Measurements from ENCODE around the gene VEGFA.

- TF ChIP-seq, protein P1, sequence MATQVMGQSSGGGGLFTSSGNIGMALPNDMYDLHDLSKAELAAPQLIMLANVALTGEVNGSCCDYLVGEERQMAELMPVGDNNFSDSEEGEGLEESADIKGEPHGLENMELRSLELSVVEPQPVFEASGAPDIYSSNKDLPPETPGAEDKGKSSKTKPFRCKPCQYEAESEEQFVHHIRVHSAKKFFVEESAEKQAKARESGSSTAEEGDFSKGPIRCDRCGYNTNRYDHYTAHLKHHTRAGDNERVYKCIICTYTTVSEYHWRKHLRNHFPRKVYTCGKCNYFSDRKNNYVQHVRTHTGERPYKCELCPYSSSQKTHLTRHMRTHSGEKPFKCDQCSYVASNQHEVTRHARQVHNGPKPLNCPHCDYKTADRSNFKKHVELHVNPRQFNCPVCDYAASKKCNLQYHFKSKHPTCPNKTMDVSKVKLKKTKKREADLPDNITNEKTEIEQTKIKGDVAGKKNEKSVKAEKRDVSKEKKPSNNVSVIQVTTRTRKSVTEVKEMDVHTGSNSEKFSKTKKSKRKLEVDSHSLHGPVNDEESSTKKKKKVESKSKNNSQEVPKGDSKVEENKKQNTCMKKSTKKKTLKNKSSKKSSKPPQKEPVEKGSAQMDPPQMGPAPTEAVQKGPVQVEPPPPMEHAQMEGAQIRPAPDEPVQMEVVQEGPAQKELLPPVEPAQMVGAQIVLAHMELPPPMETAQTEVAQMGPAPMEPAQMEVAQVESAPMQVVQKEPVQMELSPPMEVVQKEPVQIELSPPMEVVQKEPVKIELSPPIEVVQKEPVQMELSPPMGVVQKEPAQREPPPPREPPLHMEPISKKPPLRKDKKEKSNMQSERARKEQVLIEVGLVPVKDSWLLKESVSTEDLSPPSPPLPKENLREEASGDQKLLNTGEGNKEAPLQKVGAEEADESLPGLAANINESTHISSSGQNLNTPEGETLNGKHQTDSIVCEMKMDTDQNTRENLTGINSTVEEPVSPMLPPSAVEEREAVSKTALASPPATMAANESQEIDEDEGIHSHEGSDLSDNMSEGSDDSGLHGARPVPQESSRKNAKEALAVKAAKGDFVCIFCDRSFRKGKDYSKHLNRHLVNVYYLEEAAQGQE (IDR thresholded peaks at IDR 0.05) = no peak
- TF ChIP-seq SMC3 (IDR thresholded peaks at IDR 0.05) (no peak), HDAC2 (IDR thresholded peaks at IDR 0.05) (no peak), FOSL2 (IDR thresholded peaks at IDR 0.05) (no peak), FOSL2 (CRISPR knock-in tag; IDR thresholded peaks at IDR 0.05) (no peak), MYC (IDR thresholded peaks at IDR 0.05; ENCODE audit: borderline replicate concordance, low read length) (no peak), NFE2L2 (conservative IDR thresholded peaks at IDR 0.05; ENCODE audit: low read length) (no peak), KDM5A (IDR thresholded peaks at IDR 0.05) (no peak), CHD4 (IDR thresholded peaks at IDR 0.05; ENCODE audit: borderline replicate concordance) (no peak), EP300 (IDR thresholded peaks at IDR 0.05) (no peak), NPAS2 (CRISPR knock-in tag; IDR thresholded peaks at IDR 0.05; ENCODE audit: borderline replicate concordance) (no peak)
- TF ChIP-seq, protein P2, sequence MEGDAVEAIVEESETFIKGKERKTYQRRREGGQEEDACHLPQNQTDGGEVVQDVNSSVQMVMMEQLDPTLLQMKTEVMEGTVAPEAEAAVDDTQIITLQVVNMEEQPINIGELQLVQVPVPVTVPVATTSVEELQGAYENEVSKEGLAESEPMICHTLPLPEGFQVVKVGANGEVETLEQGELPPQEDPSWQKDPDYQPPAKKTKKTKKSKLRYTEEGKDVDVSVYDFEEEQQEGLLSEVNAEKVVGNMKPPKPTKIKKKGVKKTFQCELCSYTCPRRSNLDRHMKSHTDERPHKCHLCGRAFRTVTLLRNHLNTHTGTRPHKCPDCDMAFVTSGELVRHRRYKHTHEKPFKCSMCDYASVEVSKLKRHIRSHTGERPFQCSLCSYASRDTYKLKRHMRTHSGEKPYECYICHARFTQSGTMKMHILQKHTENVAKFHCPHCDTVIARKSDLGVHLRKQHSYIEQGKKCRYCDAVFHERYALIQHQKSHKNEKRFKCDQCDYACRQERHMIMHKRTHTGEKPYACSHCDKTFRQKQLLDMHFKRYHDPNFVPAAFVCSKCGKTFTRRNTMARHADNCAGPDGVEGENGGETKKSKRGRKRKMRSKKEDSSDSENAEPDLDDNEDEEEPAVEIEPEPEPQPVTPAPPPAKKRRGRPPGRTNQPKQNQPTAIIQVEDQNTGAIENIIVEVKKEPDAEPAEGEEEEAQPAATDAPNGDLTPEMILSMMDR (IDR thresholded peaks at IDR 0.05) = no peak
- TF ChIP-seq, protein P3, sequence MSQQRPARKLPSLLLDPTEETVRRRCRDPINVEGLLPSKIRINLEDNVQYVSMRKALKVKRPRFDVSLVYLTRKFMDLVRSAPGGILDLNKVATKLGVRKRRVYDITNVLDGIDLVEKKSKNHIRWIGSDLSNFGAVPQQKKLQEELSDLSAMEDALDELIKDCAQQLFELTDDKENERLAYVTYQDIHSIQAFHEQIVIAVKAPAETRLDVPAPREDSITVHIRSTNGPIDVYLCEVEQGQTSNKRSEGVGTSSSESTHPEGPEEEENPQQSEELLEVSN (IDR thresholded peaks at IDR 0.05; ENCODE audit: borderline replicate concordance, low read depth) = no peak
- TF ChIP-seq, protein P4, sequence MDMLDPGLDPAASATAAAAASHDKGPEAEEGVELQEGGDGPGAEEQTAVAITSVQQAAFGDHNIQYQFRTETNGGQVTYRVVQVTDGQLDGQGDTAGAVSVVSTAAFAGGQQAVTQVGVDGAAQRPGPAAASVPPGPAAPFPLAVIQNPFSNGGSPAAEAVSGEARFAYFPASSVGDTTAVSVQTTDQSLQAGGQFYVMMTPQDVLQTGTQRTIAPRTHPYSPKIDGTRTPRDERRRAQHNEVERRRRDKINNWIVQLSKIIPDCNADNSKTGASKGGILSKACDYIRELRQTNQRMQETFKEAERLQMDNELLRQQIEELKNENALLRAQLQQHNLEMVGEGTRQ (IDR thresholded peaks at IDR 0.05) = no peak
These were observed 51.3 kb downstream of the VEGFA start for GRCh38 chr6:43821101-43821886.

Measured in A549 (cell line).